SU-DHL-6 (cell line): ENCODE measurements around the gene RALGAPA1.

Experiments
- CTCF ChIP-seq: fragments of 200-600 bp; sonication (generic); IDR thresholded peaks from one replicate; pipeline ENCODE4 v1.5.1; 2017; ENCODE audit warnings: antibody characterized with exemption, mild to moderate bottlenecking, low read length, moderate library complexity; ENCODE audit not compliant: insufficient read depth, poor library complexity, severe bottlenecking
- EZH2phosphoT487 ChIP-seq: fragments of 200-600 bp; sonication (generic), shearing (Covaris generic); conservative IDR thresholded peaks from 2 replicates; pipeline ENCODE4 v1.6.1; 2018; ENCODE audit warnings: mild to moderate bottlenecking, antibody characterized with exemption, low read length, moderate library complexity, mixed read lengths

- TF ChIP-seq CTCF (no peak), EZH2phosphoT487 (no peak)
Observed at GRCh38 chr14:35515916-35516315, 293.2 kb downstream of the RALGAPA1 start.
